Measurements from ENCODE around the gene KIAA0319L. TPM values are rescaled to one million over a fixed set of nuclear protein-coding genes. Genes with fewer than 3 reads are reported as not detected.

The KIAA0319L gene
- total RNA-seq, 4 donors from 2014 or later, result 26.3 to 44.8 (median 38.9) TPM

DNA sequence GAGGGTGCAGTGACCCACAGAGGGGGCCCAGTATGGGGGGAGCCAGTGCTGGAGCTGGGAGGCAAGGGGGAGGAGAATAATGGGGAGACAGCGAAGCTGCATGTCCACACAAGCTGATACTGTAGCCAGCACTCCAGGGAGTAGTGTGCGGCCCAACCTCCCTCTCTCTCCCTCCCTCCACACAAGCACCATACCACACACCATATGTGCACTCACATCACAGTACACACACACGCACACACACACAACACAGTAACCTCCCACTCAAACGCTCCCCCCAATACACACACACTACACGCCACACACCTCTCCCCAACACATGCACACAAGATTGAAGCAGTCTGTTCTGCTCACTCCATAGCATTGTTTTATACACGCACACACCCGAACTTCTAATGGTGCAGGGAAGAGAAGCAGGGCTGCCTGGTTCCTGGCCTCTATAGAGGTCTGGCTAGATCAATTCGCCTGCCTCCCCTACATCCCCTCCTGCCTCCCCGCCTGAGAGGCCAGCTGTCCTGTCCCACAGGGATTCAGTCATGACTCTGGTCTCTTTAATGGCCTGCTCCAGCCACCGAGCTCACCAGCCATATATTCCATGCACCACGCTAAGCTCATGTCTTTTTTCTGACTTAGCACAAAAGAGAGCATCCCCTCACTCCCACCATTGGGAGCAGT is 4.2 kb upstream of the KIAA0319L start:
- Histone ChIP-seq H3K9me3 (no peaks in the 10 kb centered on the region), H3K4me1 (peaks cover 0 to 50% (median 21%) of the 10 kb centered on the region in 3 donors), H3K4me3 (no peak overlapping the region), H3K36me3 (peaks cover 0 to 45% of the 10 kb centered on the region in 2 donors), H3K27ac (peak overlapping the region in 3 of 4 donors; percentile 94 to 98 (median 97)), H3K27me3 (no peaks in the 10 kb centered on the region)
- TF ChIP-seq CTCF (IDR thresholded peaks at IDR 0.05), result no peak
- no peak for ATAC-seq
- 69 to 81% methylated on average over 7 to 9 of the region's 11 CpGs for WGBS, 2 donors (ENCODE audit: low coverage in 1 of 2)

GRCh38 chr1:35560256-35561225 is 3.3 kb upstream of the KIAA0319L start:
- peaks cover 0 to 59% (median 30%) of the 10 kb centered on the region in 3 donors for H3K4me1 ChIP-seq
- no peak overlapping the region for H3K4me3 ChIP-seq
- peak overlapping the region in 3 of 4 donors; percentile 94 to 98 (median 97) for H3K27ac ChIP-seq
- no peaks in the 10 kb centered on the region for H3K27me3 ChIP-seq
- no peak for ATAC-seq
- TF ChIP-seq EP300 (IDR thresholded peaks at IDR 0.05) (no peak), POLR2AphosphoS5 (IDR thresholded peaks at IDR 0.05) (no peak), CTCF (IDR thresholded peaks at IDR 0.05) (peak in 1 of 4 experiments; percentile 6), POLR2A (IDR thresholded peaks at IDR 0.05) (no peak)
- peaks cover 0 to 36% of the 10 kb centered on the region in 2 donors for H3K36me3 ChIP-seq
- H3K9me3 ChIP-seq, result no peaks in the 10 kb centered on the region
- WGBS, 2 donors (ENCODE audit: low coverage in 1 of 2), result 82 to 83% methylated on average over 7 to 9 of the region's 44 CpGs

DNA sequence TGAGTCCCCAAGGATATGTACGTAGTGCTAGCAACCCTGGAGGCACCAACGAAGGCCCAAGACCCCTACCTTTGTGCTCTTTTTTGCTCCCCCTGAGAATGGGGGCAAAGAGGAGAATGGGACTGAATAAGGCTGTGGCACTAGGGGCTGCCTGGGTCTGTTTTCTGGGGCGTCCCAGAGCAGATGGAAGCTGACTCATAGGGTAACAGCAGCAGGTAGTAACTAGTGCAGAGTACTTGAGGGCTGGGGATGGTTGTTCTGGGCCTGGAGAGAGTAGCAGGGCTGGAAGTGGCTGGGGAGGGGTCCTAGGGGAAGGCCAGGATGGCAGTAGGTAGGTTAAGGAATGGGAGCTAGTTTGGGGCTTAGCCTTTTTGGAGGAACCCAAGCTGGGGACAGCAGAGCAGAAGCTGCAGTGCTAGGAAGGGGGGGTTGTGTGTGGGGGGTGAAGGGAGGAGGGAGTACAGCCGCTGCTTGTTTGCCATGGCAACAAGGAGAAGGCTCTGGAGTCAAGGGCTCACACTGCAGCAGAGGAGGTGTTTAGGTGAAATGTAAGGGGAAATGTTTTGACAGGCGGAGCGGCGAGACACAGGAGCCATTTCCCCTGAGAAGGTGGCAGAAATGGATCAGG is 2.2 kb upstream of the KIAA0319L start:
- peak overlapping the region in 3 of 4 donors; percentile 94 to 98 (median 97) for H3K27ac ChIP-seq

More for the DNA sequence above, 2.2 kb upstream of the KIAA0319L start:
- Histone ChIP-seq H3K9me3 (no peaks in the 10 kb centered on the region), H3K36me3 (peaks cover 0 to 29% of the 10 kb centered on the region in 2 donors), H3K27me3 (no peaks in the 10 kb centered on the region), H3K4me1 (peaks cover 0 to 70% (median 36%) of the 10 kb centered on the region in 3 donors), H3K4me3 (no peak overlapping the region)
- ATAC-seq, result no peak
- TF ChIP-seq POLR2A (IDR thresholded peaks at IDR 0.05) (no peak), EP300 (IDR thresholded peaks at IDR 0.05) (no peak), POLR2AphosphoS5 (IDR thresholded peaks at IDR 0.05) (no peak), CTCF (IDR thresholded peaks at IDR 0.05) (no peak)
- WGBS, 2 donors (ENCODE audit: low coverage in 1 of 2), result 61 to 70% methylated on average over 4 to 5 of the region's 7 CpGs
